HG03558 (cell line): ENCODE data around the gene ZNF827.

Source experiments
- ATAC-seq: cut with Tn5 transposase; IDR thresholded peaks from one replicate; pipeline ENCODE4 v1.9.1; 2021; ENCODE audit warnings: moderate number of reproducible peaks; ENCODE audit not compliant: unreplicated experiment; ENCODE audit errors: extremely low read depth

ZNF827 gene

DNA sequence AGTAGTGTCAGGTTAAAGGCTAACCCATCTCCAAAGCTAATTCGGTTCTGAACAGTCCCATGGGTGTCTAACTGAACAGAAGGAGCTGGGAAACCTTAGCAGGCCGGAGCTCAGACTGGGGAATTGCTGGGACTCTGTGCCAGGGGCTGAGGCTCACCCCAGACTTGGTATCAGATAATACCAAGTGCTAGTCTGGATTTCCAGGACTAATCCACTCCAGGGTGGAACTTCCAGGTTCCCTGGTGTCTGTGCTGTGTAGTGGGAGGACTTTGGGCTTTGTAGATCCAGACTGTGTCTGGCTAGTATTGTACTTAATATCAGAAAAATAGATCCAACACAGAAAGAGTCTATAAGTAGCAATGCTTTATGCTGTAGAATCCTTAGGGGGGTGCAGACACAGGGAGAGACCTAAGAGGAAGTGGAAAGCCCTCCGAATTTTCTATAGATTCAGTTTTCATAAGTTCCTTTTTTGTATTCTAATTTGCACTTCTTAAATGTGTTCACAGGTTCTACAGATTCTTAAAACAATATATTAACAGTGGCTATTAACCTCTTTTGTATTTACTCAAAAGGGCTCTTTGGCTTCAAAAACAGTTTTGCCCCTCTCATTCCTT, 4.1 kb downstream of the ZNF827 start:
- ATAC-seq, result no peak

DNA sequence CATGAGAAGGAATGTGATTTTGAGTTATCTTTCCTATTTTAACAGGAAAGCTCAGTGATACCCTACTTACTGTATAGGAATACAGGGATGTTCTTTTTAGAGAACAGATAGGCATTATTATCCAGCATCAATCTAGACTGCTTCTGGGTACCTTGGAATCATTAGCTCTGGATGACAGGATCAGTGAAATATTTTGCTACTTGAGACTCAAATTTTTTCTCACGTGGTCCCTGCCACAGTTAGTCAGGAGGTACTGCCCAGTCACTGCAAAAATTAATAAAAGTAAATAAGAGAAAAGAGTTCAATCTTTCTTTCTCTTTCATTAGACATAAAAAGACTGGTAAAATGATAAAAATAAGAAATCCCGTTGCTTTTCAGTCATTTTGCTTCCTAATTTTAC, 5.5 kb downstream of the ZNF827 start:
- no peak for ATAC-seq

DNA sequence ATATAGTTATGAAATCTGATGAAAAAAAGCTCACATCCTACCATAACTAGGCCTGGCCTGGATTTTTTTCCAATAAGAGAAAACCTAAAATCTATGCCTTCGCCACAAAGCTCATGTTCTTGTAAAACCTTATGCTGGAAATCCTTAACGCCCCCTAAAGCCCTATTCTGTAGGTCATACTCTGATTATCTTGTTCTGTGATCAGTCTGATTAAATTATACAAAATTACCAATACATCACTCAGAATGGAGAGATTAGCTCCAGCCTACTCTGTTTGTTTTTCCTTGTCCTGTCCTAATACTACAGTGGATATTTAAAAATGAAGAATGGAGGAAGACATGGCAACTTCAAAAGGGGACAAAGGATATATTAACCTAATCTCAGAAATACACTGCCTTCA, 7.2 kb downstream of the ZNF827 start:
- ATAC-seq, result no peak

DNA sequence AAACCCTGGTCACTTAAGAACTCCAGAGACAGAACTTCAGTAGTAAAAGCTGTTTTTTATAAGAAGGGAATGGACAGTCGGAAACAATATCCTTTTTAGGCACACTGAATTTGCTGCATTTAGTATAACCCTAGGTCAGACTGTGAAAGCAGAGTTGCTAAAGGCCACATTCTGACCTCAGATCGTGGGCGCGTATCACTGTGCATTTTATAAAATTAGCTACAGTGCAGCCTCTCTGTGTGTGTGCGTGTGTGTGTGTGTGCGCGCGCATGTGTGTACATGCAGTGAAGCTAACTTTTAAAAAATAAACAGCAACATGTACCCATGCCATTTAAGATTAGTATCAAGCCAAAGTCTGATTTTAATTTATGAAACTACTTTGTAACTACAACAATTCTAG, 8.0 kb downstream of the ZNF827 start:
- ATAC-seq, result no peak

DNA sequence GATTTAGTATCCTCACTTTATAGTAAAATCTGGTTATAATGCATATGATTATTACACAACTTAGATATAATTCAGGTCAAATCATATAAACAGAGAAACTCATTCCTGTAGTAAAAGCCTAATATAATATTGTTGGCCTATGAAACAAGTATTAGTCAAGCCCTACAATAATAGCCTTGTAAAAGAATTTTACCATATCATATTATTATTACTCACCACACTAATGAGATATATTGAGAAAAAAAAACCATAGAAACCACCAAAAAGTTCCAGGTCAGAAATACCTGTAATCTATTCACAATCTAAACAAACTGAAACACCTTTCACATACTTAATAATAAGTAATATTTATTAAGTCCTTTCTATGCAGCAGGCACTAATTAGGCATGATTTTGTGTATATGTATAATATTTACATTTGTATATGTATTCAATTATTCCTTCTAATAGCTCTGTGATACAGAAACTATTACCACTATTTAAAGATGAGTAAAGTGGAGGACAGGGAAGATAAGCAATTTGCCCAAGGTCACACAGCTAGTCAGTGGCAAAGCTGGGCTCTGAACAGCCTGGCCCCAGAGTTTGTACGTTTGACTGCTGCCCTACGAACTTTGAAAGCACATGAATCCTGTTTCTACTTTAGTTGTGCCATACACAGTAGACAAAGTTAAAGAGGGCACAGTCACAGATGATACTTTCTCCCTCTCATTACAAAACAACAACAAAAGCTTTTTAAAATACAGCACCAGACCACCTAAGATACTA, 9.0 kb downstream of the ZNF827 start:
- no peak for ATAC-seq

DNA sequence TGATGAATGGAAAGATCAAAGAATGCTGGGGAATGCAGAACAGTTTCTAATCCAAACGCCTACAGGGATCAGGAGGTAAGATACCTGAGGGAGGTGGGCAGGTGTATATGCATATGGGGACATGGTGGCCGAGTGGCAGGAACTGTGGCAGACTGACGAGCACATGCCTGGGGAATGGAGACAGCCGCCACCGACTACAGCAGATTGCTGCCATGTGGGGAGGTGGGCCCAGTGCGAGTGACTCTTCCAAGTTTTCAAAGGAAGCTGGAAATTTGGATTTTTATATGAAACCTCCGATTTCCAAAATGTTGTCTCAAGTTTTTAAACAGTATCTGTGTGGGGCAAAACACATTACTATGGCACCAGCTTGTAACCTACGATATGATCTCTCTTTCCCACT, 9.9 kb downstream of the ZNF827 start:
- no peak for ATAC-seq

DNA sequence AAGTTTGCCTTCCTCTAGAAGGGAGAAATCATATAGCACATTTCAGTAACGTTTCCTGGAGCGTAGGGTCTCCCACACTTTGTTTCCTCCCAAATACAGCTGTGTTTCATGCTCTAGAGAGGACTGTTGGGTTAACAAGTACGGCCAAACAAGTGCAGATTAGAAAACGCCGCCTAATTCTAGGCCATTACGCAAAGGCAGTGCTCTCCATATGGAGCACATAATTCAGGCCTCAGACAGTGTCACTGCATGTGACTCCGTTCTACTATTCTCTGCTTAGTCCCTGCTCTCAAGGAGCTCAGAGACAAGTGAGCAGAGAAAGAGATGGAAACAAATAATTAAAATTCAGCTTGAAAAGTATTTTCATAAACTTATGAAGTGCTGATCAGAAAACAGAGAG, 11.6 kb downstream of the ZNF827 start:
- ATAC-seq, result no peak

DNA sequence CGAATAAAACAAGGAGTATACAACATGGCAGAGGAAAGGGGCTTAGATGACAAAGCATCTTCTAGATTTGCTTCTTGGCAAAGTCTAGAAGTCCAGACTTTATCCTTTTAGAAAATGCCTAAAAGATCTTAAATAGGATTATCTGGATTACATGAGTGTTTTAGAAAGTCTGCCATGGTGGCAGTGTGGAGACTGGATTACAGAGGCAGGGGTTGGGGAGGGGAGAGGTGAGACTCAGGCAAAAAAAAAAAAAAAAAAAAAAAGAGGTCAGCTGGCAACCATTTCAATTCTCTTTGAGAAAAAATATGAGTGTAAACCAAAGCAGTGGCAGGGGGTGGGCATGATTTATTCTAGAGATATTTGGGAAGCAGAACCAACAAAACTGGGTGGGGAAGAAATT, 17.4 kb downstream of the ZNF827 start:
- ATAC-seq, result no peak

DNA sequence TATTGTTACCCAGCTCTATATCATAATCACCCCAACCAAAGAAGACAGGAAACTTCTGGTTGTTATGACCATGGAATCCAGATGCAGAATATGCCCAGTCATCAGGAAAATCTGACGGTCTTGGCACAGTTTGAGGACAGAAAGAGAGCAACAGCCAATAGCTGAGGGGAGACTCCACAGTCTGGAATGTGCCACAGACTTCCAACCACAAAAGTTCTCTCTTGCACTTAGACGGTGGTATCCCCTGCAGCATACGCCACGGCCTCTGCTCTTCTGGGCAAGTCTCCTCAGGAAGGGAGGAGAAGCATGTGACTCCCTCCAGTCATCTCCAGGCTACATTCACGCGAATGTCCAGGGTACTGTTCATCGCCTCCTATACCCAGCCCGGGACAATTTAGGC, 18.4 kb downstream of the ZNF827 start:
- ATAC-seq, result no peak

DNA sequence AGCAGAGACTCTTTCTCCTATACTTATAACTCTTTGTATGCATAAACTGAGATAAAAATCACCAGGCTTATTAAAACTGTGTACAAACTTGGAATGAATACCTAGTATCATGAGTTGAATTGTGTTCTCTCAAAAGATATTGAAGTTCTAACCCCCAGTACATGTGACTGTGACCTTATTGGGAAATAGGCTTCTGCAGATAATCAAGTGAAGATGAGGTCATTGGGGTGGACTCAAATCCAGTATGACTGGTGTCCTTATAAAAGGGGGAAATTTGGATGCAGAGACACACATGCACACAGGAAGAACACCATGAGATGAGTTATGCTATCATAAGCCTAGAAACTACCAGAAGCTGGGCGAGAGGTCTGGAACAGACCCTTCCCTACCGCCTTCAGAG, 26.2 kb downstream of the ZNF827 start:
- no peak for ATAC-seq

DNA sequence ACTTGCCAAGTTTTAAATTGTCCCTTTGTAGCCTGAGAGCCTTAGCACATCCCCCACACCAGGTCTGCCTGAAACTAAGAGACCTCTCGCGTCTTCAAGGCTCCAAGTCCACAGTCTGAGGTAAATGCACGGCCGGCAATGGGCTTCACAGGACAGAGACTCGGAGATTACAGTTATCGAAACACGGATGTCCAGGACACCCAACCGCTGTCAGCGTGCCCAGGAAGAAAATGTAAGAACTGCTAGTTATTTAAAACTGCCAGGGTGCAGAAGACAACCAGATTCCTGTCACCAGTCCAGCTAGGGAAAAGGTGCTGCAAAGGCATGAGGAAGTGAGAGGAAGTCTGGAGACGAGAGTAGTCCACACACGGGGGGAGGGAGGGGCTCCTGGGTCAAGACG, 28.9 kb downstream of the ZNF827 start:
- no peak for ATAC-seq

DNA sequence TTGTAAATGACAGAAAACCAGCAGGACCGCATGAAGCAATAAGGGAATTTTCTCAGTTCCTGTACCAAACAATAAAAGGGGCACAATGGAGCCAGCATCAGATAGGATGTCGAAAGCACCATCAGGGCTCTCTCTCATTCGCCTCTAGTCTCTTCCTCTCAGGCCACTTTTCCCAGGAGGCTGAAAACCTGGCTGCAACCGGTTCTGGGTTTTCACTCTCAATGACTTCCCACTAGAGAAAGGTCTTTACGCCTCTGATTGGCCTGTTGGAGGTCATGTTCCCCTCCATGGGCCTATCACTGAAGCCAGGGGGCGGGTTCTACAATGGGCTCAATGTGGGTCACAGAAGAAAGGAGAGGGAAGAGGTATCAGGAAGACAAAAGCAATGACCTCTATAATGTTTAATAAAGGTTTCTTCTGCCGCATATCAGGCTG, 29.3 kb downstream of the ZNF827 start:
- ATAC-seq, result no peak

DNA sequence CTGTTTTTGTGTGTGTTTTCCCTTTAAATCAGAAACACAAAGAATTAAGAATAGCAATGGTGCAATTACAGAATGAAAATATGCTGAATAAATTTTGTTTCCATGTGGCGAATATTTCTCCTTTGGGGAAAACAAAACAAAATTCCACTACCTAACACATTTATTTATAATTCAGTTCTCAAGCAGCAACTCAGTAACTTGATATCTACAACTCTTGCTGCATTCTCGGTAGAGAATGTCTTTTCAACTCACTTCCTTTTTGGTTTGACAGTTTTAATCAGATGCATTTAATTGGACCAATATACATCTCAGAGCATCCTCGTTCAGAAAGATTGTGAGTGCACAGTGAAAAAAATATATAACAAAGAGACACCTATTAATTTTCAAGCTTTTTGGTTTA, 30.8 kb downstream of the ZNF827 start:
- ATAC-seq, result no peak

DNA sequence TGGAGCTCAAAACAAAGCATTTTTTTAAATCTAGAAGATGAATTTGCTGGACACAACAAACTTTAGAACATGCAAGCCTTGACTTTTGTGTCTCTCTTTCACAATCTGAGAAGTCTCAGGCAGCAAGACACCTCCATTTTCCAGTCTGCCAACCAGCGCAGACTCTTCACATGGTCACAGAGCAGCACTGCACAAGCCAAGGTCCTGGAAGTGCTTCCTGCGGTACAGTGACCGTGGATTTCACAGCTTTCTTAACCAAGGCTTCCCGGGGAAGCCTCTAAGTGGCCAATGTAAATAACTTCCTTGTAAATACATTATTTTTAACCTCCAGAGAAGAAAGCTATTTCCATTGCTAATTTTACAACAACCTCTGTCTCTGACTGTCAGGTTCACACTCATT, 31.2 kb downstream of the ZNF827 start:
- ATAC-seq, result no peak

DNA sequence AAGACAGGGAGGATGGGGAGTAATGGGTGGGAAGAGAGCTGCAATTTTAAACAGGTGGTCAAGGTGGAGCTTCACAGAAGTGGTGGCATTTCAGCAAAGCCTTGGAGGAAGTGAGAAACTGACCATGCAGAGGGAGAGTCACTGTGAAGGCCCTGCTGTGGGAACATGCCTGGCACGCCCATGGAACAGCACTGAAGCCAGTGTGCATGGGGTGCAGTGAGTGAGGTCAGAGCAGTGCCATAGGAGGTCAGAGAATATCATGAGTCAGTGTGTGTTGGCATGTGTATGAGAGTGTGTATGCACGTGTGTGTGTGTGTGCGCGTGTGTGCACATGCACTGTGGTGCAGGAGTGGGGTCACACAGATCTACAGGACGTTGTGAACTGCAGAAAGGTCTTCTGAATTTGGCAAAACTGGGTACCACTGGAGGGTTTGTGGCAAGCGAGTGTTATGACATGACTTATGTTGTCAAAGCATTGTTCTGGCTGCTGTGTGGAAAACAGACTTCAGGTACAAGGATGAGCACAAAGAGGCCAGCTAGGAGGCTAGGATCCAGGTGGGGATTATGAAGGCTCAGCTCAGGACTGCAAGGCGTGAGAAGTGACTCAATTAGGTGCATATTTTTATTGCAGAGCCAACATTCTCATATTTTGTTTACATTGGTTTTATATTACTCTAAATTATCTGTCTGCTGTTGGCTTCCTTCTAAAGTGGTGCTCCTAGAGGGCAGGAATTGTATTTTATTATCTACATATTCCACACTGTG, 34.0 kb downstream of the ZNF827 start:
- no peak for ATAC-seq

DNA sequence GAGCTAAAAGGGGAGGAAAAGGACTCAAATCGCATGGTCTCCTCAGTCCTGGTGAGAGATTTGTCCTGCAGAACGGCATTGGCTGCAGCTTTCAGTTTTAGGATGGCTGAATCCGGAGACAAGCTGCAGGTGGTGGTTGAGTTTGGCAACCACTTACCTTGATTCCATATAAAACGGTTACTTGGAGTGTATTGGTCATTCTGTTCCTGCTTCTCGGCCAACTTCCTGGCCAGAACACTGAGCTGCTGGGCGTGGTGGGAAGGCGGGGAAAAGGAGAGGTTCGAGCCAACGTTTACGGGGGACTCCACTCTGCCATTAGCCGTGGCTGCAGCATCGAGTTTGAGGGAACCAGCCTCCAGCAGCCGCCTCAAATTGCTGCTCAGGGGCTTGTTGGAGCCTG, 36.1 kb downstream of the ZNF827 start:
- ATAC-seq, result no peak

DNA sequence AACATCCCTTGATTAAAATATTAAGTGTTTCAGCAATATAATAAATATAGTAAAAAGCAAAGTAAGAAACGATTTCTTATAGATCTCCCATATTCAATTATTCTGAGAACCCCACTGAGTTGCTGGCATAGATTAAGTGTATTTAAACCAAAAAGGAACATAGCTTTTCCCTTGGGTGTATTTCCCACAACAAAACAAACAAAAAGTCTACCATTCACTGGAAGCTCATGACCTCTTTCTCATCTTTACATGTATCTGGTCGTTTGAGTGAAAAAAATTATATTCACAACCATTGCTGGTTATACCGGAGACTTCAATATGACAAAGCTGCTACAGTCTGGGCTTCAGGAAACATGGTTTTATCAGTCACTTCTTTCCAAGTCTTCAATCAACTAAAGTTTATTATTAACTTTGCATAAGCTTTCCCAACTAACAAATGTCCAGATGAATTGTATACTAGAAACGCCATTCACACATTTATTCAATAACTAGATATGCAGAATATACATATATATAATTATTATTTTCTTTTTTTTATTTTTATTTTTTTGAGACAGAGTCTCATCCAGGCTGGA, 38.6 kb downstream of the ZNF827 start:
- no peak for ATAC-seq

DNA sequence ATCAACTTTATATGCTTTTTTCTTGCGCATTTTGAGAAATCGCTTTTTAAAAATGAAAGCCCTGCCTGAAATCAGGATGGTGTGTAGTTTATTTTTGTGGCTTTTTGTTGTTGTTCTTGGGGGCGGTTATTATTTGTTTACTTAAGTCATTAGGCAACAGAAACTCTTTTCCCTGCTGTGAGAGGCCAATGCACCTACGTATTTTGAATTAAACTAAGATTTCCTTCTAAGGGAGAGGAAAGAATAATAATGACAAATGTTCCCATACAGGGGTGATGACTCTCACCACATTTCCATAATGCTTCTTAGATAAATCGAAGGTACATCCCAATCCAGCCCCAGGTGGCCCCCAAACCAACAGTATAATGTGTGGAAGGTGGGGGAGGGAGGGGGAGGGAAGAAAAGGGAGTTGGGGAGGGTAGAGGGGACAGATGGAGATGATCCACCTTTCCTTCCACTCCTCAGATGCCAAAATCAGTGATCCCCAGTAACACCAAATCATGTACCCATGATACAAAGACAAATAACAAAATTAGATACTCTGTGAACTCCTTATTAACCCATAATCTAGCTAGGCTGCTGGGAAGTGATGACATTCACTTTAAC, 39.6 kb downstream of the ZNF827 start:
- ATAC-seq, result no peak

DNA sequence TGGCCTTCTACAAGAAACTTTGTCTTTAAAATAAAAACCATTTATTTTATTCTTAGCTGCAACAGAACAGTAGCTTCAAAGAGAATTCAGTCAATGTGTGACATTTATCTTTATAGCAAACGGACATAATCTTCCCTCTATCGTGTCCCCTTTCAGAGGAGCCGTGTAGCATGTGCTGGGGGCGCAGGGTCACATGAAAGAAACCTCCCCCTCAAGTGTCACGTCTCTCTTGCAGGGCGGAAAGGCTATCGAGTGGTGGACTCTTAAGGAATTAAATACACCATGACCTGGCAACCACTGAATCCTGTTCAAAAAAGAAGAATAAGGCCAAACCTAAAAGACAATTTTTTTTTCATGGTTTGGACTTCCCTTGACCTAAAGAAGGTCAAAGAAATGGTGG, 40.2 kb downstream of the ZNF827 start:
- ATAC-seq, result no peak

DNA sequence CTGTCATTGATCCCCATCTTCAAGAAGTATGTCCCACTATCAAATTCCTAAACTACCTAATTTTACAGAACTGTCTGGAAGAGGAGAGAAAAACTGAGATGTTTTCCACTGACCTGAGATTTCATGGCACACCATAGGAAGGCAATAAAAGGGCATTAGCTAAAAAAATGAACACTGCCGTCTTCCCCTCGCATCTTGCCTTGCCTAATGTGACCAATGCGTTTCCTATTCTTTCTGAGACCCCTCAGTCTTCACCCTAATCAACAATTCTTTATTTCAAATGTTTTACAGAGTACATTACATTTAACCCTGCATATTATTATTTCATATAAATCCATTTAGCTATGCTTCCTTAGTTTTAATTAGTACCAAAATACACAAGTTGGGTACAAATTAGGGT, 43.6 kb downstream of the ZNF827 start:
- no peak for ATAC-seq

DNA sequence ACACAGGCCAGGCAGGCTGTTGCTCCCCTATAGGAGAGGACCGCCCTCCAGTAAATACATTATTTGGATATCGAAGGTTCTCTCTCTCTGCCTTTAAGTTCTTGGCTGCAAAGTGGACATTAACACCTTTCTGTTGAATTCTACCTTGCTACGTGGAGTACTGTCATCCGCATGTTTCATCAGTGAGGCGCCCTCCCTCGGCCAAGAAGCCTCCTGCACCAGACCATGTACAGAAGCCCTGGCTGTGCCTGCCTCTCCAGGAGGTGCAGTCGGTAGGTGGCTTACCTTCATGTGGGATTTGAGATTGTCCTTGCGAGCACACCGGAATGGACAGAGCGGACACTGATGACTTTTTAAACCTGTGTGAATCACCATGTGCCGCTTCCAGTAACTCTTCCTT, 46.7 kb downstream of the ZNF827 start:
- no peak for ATAC-seq
